ENCODE results near the gene FARP2. TPM values are rescaled to one million over a fixed set of nuclear protein-coding genes. Genes with fewer than 3 reads are reported as not detected.

The FARP2 gene
- total RNA-seq, 1 experiment from 2014 or later = 49.3 TPM

DNA sequence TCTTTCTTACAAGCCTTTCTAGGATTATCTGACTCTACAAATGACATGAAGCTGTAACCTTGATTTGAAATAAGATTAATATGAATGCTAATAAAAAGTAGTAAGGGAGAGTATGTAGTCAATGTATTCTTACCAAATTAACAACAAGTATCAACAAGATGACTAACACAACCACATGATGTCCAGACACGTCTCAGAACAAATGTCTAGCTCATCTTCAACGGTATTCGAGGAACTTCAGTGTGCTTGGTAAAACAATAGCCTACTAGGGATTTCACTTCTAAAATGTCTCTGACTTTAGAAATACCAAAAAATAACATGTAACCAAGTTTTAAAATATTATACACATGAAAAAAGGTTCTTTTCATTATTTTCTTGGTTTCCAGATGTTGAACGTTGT is 44.0 kb upstream of the FARP2 start:
- CTCF ChIA-PET = no interaction called here
- Histone ChIP-seq H3K9me3 (ENCODE audit: control insufficient read depth in 1 of 2, insufficient read depth in 1 of 2, low read depth in 1 of 2, low read length in 2 of 2) (no peaks in the 10 kb centered on the region), H3K9ac (ENCODE audit: low read length) (no peak overlapping the region), H3K36me3 (ENCODE audit: control insufficient read depth in 1 of 2, insufficient read depth in 2 of 2, low read length in 2 of 2) (no peaks in the 10 kb centered on the region), H2AFZ (ENCODE audit: low read depth, low read length, poor library complexity, severe bottlenecking) (no peak overlapping the region), H3K4me2 (ENCODE audit: low read length) (no peak overlapping the region), H3K4me1 (ENCODE audit: control insufficient read depth in 1 of 2, insufficient read depth in 2 of 2, low read length in 2 of 2) (peaks cover 6 to 20% of the 10 kb centered on the region in 2 experiments; a peak in 3 of 4 replicates), H3K79me2 (ENCODE audit: insufficient read depth, low read length) (peaks cover 91% of the 10 kb centered on the region), H3K4me3 (replicated peaks in 1 of 2; ENCODE audit: low read depth in 1 of 2, low read length in 2 of 2) (no peak overlapping the region), H4K20me1 (ENCODE audit: insufficient read depth) (peaks cover 21% of the 10 kb centered on the region; the same call in 1 of the 2 replicates), H3K27ac (ENCODE audit: low read depth, low read length) (no peak overlapping the region), H3K27me3 (ENCODE audit: insufficient read depth, low read length) (no peaks in the 10 kb centered on the region), H3K9me2 (ENCODE audit: insufficient read depth) (no peaks in the 10 kb centered on the region)
- ATAC-seq (no peak), DNase-seq (ENCODE audit: low read depth, low spot score) (no peak)
- POLR2A ChIA-PET = no interaction called here
- RAD21 ChIA-PET (ENCODE audit: low non-redundant PET in 1 of 2, low total read pairs in 2 of 2, uncharacterized antibody in 2 of 2, unreplicated experiment in 2 of 2) = no interaction called here
- TF ChIP-seq FOSL1 (IDR thresholded peaks at IDR 0.05; ENCODE audit: low read depth) (no peak), CBX3 (IDR thresholded peaks at IDR 0.05; ENCODE audit: low read depth) (no peak), SP1 (IDR thresholded peaks at IDR 0.05; ENCODE audit: low read depth) (no peak), ZFX (IDR thresholded peaks at IDR 0.05) (no peak), SRF (IDR thresholded peaks at IDR 0.05; ENCODE audit: low read depth) (no peak), SIN3A (IDR thresholded peaks at IDR 0.05; ENCODE audit: low read depth) (no peak), EZH2phosphoT487 (IDR thresholded peaks at IDR 0.05; ENCODE audit: borderline replicate concordance) (no peak), ZNF274 (IDR thresholded peaks at IDR 0.05; ENCODE audit: low read depth, low read length) (no peak), YY1 (IDR thresholded peaks at IDR 0.05; ENCODE audit: extremely low read depth, insufficient replicate concordance, low read depth, low read length) (no peak), ELF1 (IDR thresholded peaks at IDR 0.05; ENCODE audit: borderline replicate concordance, low read depth) (no peak), EZH2 (IDR thresholded peaks at IDR 0.05) (no peak), RAD21 (IDR thresholded peaks at IDR 0.05; ENCODE audit: low read depth) (no peak)
- TF ChIP-seq, protein P1, sequence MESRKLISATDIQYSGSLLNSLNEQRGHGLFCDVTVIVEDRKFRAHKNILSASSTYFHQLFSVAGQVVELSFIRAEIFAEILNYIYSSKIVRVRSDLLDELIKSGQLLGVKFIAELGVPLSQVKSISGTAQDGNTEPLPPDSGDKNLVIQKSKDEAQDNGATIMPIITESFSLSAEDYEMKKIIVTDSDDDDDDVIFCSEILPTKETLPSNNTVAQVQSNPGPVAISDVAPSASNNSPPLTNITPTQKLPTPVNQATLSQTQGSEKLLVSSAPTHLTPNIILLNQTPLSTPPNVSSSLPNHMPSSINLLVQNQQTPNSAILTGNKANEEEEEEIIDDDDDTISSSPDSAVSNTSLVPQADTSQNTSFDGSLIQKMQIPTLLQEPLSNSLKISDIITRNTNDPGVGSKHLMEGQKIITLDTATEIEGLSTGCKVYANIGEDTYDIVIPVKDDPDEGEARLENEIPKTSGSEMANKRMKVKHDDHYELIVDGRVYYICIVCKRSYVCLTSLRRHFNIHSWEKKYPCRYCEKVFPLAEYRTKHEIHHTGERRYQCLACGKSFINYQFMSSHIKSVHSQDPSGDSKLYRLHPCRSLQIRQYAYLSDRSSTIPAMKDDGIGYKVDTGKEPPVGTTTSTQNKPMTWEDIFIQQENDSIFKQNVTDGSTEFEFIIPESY (IDR thresholded peaks at IDR 0.05; ENCODE audit: extremely low read depth, insufficient replicate concordance, low read length) = no peak
- TF ChIP-seq, protein P2, sequence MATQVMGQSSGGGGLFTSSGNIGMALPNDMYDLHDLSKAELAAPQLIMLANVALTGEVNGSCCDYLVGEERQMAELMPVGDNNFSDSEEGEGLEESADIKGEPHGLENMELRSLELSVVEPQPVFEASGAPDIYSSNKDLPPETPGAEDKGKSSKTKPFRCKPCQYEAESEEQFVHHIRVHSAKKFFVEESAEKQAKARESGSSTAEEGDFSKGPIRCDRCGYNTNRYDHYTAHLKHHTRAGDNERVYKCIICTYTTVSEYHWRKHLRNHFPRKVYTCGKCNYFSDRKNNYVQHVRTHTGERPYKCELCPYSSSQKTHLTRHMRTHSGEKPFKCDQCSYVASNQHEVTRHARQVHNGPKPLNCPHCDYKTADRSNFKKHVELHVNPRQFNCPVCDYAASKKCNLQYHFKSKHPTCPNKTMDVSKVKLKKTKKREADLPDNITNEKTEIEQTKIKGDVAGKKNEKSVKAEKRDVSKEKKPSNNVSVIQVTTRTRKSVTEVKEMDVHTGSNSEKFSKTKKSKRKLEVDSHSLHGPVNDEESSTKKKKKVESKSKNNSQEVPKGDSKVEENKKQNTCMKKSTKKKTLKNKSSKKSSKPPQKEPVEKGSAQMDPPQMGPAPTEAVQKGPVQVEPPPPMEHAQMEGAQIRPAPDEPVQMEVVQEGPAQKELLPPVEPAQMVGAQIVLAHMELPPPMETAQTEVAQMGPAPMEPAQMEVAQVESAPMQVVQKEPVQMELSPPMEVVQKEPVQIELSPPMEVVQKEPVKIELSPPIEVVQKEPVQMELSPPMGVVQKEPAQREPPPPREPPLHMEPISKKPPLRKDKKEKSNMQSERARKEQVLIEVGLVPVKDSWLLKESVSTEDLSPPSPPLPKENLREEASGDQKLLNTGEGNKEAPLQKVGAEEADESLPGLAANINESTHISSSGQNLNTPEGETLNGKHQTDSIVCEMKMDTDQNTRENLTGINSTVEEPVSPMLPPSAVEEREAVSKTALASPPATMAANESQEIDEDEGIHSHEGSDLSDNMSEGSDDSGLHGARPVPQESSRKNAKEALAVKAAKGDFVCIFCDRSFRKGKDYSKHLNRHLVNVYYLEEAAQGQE (IDR thresholded peaks at IDR 0.05; ENCODE audit: low read depth) = no peak
- TF ChIP-seq, protein P3, sequence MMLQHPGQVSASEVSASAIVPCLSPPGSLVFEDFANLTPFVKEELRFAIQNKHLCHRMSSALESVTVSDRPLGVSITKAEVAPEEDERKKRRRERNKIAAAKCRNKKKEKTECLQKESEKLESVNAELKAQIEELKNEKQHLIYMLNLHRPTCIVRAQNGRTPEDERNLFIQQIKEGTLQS (IDR thresholded peaks at IDR 0.05) = no peak
- BruUV-seq (replicated peaks) = no TSS peak
- intact Hi-C loops (cut with micrococcal nuclease) = no loop called here

Measured in HCT116 (cell line).